Measurements from ENCODE around the gene CLNK. TPM values are rescaled to one million over a fixed set of nuclear protein-coding genes. Genes with fewer than 3 reads are reported as not detected.
A peak's percentile ranks its signal among the peaks of the same experiment; 100 is the strongest.

The CLNK gene
- total RNA-seq, 4 donors from 2014 or later, result under 0.01 to 0.48 TPM; not detected in 2

DNA sequence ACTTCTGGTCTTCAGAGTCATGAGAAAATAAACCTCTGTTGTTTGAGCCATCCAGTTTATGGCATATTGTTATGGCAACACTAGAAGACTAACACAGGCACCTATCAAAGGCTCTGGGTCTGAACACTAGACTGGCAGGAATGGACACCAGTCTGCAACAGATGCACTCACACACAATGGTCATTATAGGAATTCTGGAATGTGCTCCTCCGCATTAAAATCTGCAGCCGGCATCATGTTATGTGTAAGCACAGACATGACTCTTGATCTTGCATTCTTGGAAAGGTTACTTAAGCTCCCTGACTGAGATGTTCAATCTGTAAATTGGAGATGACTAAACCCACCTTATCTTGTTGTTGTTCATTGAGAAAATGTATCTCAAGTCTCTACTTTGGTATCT lies 115.1 kb downstream of the CLNK start:
- Histone ChIP-seq H3K4me3 (no peak overlapping the region), H3K36me3 (no peaks in the 10 kb centered on the region), H3K27ac (no peak overlapping the region), H3K9me3 (no peaks in the 10 kb centered on the region), H3K4me1 (no peaks in the 10 kb centered on the region), H3K27me3 (no peaks in the 10 kb centered on the region)
- TF ChIP-seq, protein P1, sequence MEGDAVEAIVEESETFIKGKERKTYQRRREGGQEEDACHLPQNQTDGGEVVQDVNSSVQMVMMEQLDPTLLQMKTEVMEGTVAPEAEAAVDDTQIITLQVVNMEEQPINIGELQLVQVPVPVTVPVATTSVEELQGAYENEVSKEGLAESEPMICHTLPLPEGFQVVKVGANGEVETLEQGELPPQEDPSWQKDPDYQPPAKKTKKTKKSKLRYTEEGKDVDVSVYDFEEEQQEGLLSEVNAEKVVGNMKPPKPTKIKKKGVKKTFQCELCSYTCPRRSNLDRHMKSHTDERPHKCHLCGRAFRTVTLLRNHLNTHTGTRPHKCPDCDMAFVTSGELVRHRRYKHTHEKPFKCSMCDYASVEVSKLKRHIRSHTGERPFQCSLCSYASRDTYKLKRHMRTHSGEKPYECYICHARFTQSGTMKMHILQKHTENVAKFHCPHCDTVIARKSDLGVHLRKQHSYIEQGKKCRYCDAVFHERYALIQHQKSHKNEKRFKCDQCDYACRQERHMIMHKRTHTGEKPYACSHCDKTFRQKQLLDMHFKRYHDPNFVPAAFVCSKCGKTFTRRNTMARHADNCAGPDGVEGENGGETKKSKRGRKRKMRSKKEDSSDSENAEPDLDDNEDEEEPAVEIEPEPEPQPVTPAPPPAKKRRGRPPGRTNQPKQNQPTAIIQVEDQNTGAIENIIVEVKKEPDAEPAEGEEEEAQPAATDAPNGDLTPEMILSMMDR (IDR thresholded peaks at IDR 0.05), result no peak
- no peak for TF ChIP-seq POLR2A (IDR thresholded peaks at IDR 0.05)
- 90 to 100% methylated on average over 2 of the region's 2 CpGs for WGBS, 2 donors (ENCODE audit: low coverage in 1 of 2)
- in situ Hi-C loops (cut with MboI; ENCODE audit: low pct_ligation_motif_present in 1 of 4, low pct_unique_long_range_greater_than_20kb in 1 of 4, low sequenced_read_pairs in 3 of 4), result loop anchor here in 2 of 4 donors (25.0 kb wide), 2 partner anchors 843 to 1368 kb away; no protein-coding TSS in a partner anchor
- intact Hi-C loops (cut with DNase I; ENCODE audit: low total_unique reads), result no loop called here
- DNase-seq, result no peak

DNA sequence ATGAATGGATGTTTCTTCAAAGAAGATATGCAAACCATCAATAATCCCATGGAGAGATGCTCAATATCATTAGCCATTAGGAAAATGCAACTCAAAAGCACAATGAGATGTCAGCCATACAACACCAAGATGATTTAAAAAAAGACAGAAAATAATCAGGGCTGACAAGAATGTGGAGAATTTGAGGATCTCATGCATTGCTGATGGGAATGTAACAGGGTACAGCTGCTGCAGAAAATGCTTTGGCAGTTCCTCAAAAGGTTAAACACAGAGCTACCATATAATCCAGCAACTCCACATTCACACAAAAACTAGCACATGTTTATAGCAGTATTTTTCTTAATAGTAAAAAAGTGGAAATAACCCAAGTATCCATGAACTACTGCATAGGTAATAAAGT lies 116.8 kb downstream of the CLNK start:
- no peaks in the 10 kb centered on the region for H3K27me3 ChIP-seq
- no peak overlapping the region for H3K4me3 ChIP-seq
- H3K4me1 ChIP-seq, result no peaks in the 10 kb centered on the region
- no peak overlapping the region for H3K27ac ChIP-seq
- intact Hi-C loops (cut with DNase I; ENCODE audit: low total_unique reads), result no loop called here
- TF ChIP-seq EP300 (IDR thresholded peaks at IDR 0.05; ENCODE audit: low read depth), result no peak
- no peak for TF ChIP-seq POLR2AphosphoS5 (IDR thresholded peaks at IDR 0.05)
- TF ChIP-seq POLR2A (IDR thresholded peaks at IDR 0.05), result no peak
- TF ChIP-seq, protein P1 (IDR thresholded peaks at IDR 0.05), result no peak
- DNase-seq, result no peak
- in situ Hi-C loops (cut with MboI; ENCODE audit: low pct_ligation_motif_present in 1 of 4, low pct_unique_long_range_greater_than_20kb in 1 of 4, low sequenced_read_pairs in 3 of 4), result loop anchor here in 2 of 4 donors (25.0 kb wide), 2 partner anchors 845 to 1370 kb away; no protein-coding TSS in a partner anchor
- no peaks in the 10 kb centered on the region for H3K36me3 ChIP-seq
- H3K9me3 ChIP-seq, result no peaks in the 10 kb centered on the region

DNA sequence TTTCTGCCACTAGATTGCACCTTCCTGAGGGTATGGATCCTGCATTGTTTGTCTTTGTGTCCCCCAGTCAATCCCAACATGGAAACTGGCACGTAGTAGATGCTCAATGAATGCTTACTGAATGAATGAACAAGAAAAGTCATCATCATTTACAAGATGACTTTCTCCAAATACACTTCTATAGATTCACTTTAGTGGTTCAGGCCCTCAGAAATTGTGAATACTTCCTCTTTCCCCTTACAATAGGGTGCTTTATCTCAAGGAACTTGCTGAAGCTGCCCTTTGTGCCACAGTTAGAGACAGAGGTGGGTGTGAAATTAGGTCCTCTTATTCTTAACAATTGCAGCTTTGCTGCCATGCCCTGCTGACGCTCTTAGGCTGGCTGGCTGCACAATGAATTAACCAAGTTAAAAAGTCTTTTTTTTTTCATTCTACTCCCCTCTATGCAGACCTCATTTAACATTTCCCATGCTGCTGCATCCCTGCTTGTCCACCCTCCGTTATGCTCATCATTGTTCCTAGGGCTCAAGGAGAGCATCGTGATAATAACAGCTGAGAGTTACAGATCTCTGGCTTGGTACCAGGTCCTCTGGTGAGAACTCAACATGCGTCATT lies 119.3 kb downstream of the CLNK start:
- DNase-seq, result no peak
- Histone ChIP-seq H3K27me3 (peaks cover 4% of the 10 kb centered on the region), H3K9me3 (no peaks in the 10 kb centered on the region), H3K4me1 (no peaks in the 10 kb centered on the region), H3K36me3 (no peaks in the 10 kb centered on the region), H3K27ac (no peak overlapping the region), H3K4me3 (no peak overlapping the region)
- in situ Hi-C loops (cut with MboI; ENCODE audit: low pct_ligation_motif_present in 1 of 4, low pct_unique_long_range_greater_than_20kb in 1 of 4, low sequenced_read_pairs in 3 of 4) (loop anchor here in 2 of 4 donors (25.0 kb wide), 2 partner anchors 847 to 1372 kb away; no protein-coding TSS in a partner anchor), intact Hi-C loops (cut with DNase I; ENCODE audit: low total_unique reads) (no loop called here)
- 61 to 83% methylated on average over 4 to 5 of the region's 5 CpGs for WGBS, 2 donors (ENCODE audit: low coverage in 1 of 2)
- no peak for TF ChIP-seq POLR2AphosphoS5 (IDR thresholded peaks at IDR 0.05)
- TF ChIP-seq, protein P1 (IDR thresholded peaks at IDR 0.05), result no peak
- TF ChIP-seq POLR2A (IDR thresholded peaks at IDR 0.05), result no peak
- TF ChIP-seq EP300 (IDR thresholded peaks at IDR 0.05; ENCODE audit: low read depth), result no peak

DNA sequence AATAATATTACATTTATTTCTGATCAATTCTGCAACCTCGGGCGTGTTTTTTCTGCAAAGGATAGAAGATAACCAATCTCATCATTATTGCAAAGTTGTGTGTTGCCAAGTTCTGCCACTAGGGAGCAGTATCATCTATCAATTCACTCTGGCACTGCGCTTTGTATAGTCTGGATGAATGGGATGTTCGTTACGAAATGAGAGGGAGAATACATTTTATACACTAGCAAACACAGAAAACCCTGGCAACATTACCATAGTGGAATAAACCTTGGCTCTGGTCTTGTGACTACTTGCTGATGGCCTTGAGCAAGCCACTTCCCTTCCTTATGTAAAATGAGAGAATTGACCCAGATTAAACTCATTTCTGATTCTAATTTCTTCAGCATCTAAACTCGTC lies 129.9 kb downstream of the CLNK start:
- Histone ChIP-seq H3K4me3 (no peak overlapping the region), H3K36me3 (no peaks in the 10 kb centered on the region), H3K9me3 (no peaks in the 10 kb centered on the region), H3K4me1 (peaks cover 0 to 5% (median 0%) of the 10 kb centered on the region in 4 donors), H3K27me3 (peaks cover 12% of the 10 kb centered on the region), H3K27ac (no peak overlapping the region)
- peak; percentile 46 for DNase-seq
- intact Hi-C loops (cut with DNase I; ENCODE audit: low total_unique reads) (loop anchor here (5.0 kb wide), 1 partner anchor 87 kb away; no protein-coding TSS in a partner anchor), in situ Hi-C loops (cut with MboI; ENCODE audit: low pct_ligation_motif_present in 1 of 4, low pct_unique_long_range_greater_than_20kb in 1 of 4, low sequenced_read_pairs in 3 of 4) (loop anchor here in 3 of 4 donors (10.0 to 25.0 kb wide), 3 partner anchors 390 to 1383 kb away; no protein-coding TSS in a partner anchor)
- WGBS, 2 donors (ENCODE audit: low coverage in 1 of 2), result 8 to 11% methylated on average over 6 of the region's 6 CpGs
- TF ChIP-seq EP300 (IDR thresholded peaks at IDR 0.05; ENCODE audit: low read depth), result no peak
- TF ChIP-seq, protein P1 (IDR thresholded peaks at IDR 0.05), result peak; percentile 69 to 76 (median 73)

All from transverse colon (tissue), 4 donors.